CD14-positive monocyte (primary cell): Measurements from ENCODE around the gene GGTLC1. TPM values are rescaled to one million over a fixed set of nuclear protein-coding genes. Genes with fewer than 3 reads are reported as not detected.

Experiments used
- DNase-seq, 3 donors: peaks; one replicate each; pipeline ENCODE4 v3.0.0-alpha.2; 2011 to 2022
- H2AFZ ChIP-seq: 2 replicates; pipeline ENCODE4 v1.6.0; 2012; ENCODE audit warnings: mild to moderate bottlenecking, low read depth, low read length, inconsistent platforms; ENCODE audit not compliant: insufficient read depth, poor library complexity, severe bottlenecking
- H3K27ac ChIP-seq, 2 donors: 1 replicate in 1 of 2; 2 replicates in 1 of 2; pipeline ENCODE4 v1.5.1; 2012 to 2013; ENCODE audit warnings: low read length in 2 of 2, control low read depth in 1 of 2, inconsistent platforms in 1 of 2, low read depth in 1 of 2, mild to moderate bottlenecking in 1 of 2
- H3K27me3 ChIP-seq, 2 donors: one replicate each; pipeline versions ENCODE4 v1.6.0 to v1.6.1; 2011 to 2013; ENCODE audit warnings: low read length in 2 of 2; ENCODE audit not compliant: control insufficient read depth in 2 of 2, insufficient read depth in 2 of 2
- H3K36me3 ChIP-seq, 2 donors: replicated peaks in 1 of 2; 1 replicate in 1 of 2; 2 replicates in 1 of 2; pipeline versions ENCODE4 v1.5.1 to v1.6.1; 2012 to 2013; ENCODE audit warnings: low read length in 2 of 2, control low read depth in 1 of 2, inconsistent platforms in 1 of 2, mild to moderate bottlenecking in 1 of 2; ENCODE audit not compliant: insufficient read depth in 2 of 2, control insufficient read depth in 1 of 2
- H3K4me1 ChIP-seq, 2 donors: 1 replicate in 1 of 2; 2 replicates in 1 of 2; pipeline versions ENCODE4 v1.5.1 to v1.6.1; 2012 to 2013; ENCODE audit warnings: low read length in 2 of 2, control low read depth in 1 of 2, inconsistent platforms in 1 of 2, mild to moderate bottlenecking in 1 of 2, moderate library complexity in 1 of 2; ENCODE audit not compliant: insufficient read depth in 2 of 2, control insufficient read depth in 1 of 2
- H3K4me2 ChIP-seq: replicated peaks from 2 replicates; pipeline ENCODE3; 2012; ENCODE audit warnings: low read length, moderate library complexity, mild to moderate bottlenecking; ENCODE audit not compliant: poor library complexity, severe bottlenecking; ENCODE audit errors: extremely low read depth
- H3K4me3 ChIP-seq, 3 experiments: fragments of 200-600 bp in 1 of 3; sonication (generic) in 1 of 3; replicated peaks in 1 of 3; 1 replicate in 2 of 3; 2 replicates in 1 of 3; pipeline ENCODE4 v1.5.1; 2011 to 2013; ENCODE audit warnings: low read length in 3 of 3, mild to moderate bottlenecking in 3 of 3, control low read depth in 2 of 3, low read depth in 2 of 3, inconsistent platforms in 1 of 3, moderate library complexity in 1 of 3
- H3K79me2 ChIP-seq: 2 replicates; pipeline ENCODE4 v1.6.0; 2012; ENCODE audit warnings: mild to moderate bottlenecking, control low read depth, inconsistent platforms, low read length, moderate library complexity; ENCODE audit not compliant: insufficient read depth
- H3K9ac ChIP-seq: 2 replicates; pipeline ENCODE4 v1.6.0; 2017; ENCODE audit warnings: low read length, mild to moderate bottlenecking; ENCODE audit not compliant: insufficient read depth, poor library complexity, severe bottlenecking
- H3K9me3 ChIP-seq, 2 donors: replicated peaks in 1 of 2; 1 replicate in 1 of 2; 2 replicates in 1 of 2; pipeline versions ENCODE4 v1.5.1 to v1.6.1; 2012 to 2013; ENCODE audit warnings: low read length in 2 of 2, control low read depth in 1 of 2; ENCODE audit not compliant: control insufficient read depth in 1 of 2, insufficient read depth in 1 of 2
- H4K20me1 ChIP-seq: 2 replicates; pipeline ENCODE4 v1.6.0; 2012; ENCODE audit warnings: mild to moderate bottlenecking, low read length, control low read depth, moderate library complexity; ENCODE audit not compliant: insufficient read depth
- H3K27ac Mint-ChIP-seq, 7 donors: one replicate each; pipeline ENCODE4 v1.8.0; 2020; ENCODE audit warnings: mild to moderate bottlenecking in 7 of 7, mixed read lengths in 7 of 7, moderate library complexity in 6 of 7, inconsistent platforms in 2 of 7
- H3K27me3 Mint-ChIP-seq, 3 donors: one replicate each; pipeline ENCODE4 v1.8.0; 2021 to 2022; ENCODE audit warnings: low read depth in 3 of 3, mild to moderate bottlenecking in 3 of 3, mixed read lengths in 3 of 3, moderate library complexity in 3 of 3, inconsistent platforms in 1 of 3
- H3K36me3 Mint-ChIP-seq, 2 donors: one replicate each; pipeline ENCODE4 v1.8.0; 2020; ENCODE audit warnings: mixed read lengths in 2 of 2, inconsistent platforms in 1 of 2, mild to moderate bottlenecking in 1 of 2
- H3K4me1 Mint-ChIP-seq: one replicate; pipeline ENCODE4 v1.8.0; 2020; ENCODE audit warnings: mild to moderate bottlenecking, mixed read lengths
- H3K4me3 Mint-ChIP-seq, 2 donors: one replicate each; pipeline ENCODE4 v1.8.0; 2020; ENCODE audit warnings: mild to moderate bottlenecking in 2 of 2, mixed read lengths in 2 of 2, moderate library complexity in 1 of 2
- H3K9me3 Mint-ChIP-seq, 7 donors: one replicate each; pipeline ENCODE4 v1.8.0; 2020 to 2022; ENCODE audit warnings: mixed read lengths in 7 of 7, mild to moderate bottlenecking in 6 of 7, moderate library complexity in 6 of 7, inconsistent platforms in 2 of 7
- CTCF ChIP-seq: fragments of 200-600 bp; IDR thresholded peaks from one replicate; pipeline ENCODE4 v1.8.0; 2022; ENCODE audit warnings: antibody characterized with exemption, mild to moderate bottlenecking
- WGBS: methylation state at CpG from one replicate; pipeline ENCODE4 v1.1.5; 2013; ENCODE audit warnings: missing lambda C conversion rate; ENCODE audit not compliant: insufficient coverage; 5-methylcytosine and 5-hydroxymethylcytosine counted together
- intact Hi-C, 2 donors: fragments of 100-400 bp; cut with micrococcal nuclease; formaldehyde crosslinking; loops; one replicate each; pipeline versions ENCODE4 v1.15.0 to v1.15.1; 2023
- polyA plus RNA-seq, 3 donors: library from polyadenylated mRNA; depleted of rRNA in 1 of 3; unstranded in 2 of 3; stranded (reverse) in 1 of 3; fragments of 300-500 nt in 2 of 3; fragments of >200 nt in 1 of 3; fragmentation: Illumina TruSeq in 2 of 3; gene quantifications; 1 replicate in 2 of 3; 2 replicates in 1 of 3; pipeline ENCODE4 v1.2.3, GENCODE V29; 2012 to 2021

Gene GGTLC1
- polyA plus RNA-seq, 3 donors = not detected

GRCh38 chr20:24022621-24023180 lies 34.1 kb upstream of the GGTLC1 start:
- Mint-ChIP-seq H3K27ac (no peak overlapping the region), H3K4me3 (no peak overlapping the region), H3K9me3 (peaks cover 0 to 4% (median 2%) of the 10 kb centered on the region in 7 donors), H3K4me1 (peaks cover 10% of the 10 kb centered on the region), H3K27me3 (peaks cover 0 to 8% (median 3%) of the 10 kb centered on the region in 3 donors), H3K36me3 (no peaks in the 10 kb centered on the region)
- Histone ChIP-seq H3K4me1 (peaks cover 3 to 4% of the 10 kb centered on the region in 2 donors), H2AFZ (no peak overlapping the region), H3K79me2 (no peaks in the 10 kb centered on the region), H3K9me3 (no peaks in the 10 kb centered on the region), H3K4me2 (no peak overlapping the region), H3K4me3 (no peak overlapping the region), H3K27ac (no peak overlapping the region), H3K36me3 (no peaks in the 10 kb centered on the region), H3K9ac (no peak overlapping the region), H4K20me1 (no peaks in the 10 kb centered on the region), H3K27me3 (no peaks in the 10 kb centered on the region)
- WGBS = 94% methylated on average over 2 of the region's 4 CpGs
- DNase-seq = no peak
- intact Hi-C loops = no loop called here
- no peak for TF ChIP-seq CTCF

GRCh38 chr20:24018796-24019195 lies 30.2 kb upstream of the GGTLC1 start:
- H3K27ac Mint-ChIP-seq = no peak overlapping the region

More at GRCh38 chr20:24018796-24019195, 30.2 kb upstream of the GGTLC1 start:
- WGBS = 100% methylated on average over 1 of the region's 2 CpGs
- no peak overlapping the region for H3K4me3 ChIP-seq
- peaks cover 0 to 4% (median 0%) of the 10 kb centered on the region in 7 donors for H3K9me3 Mint-ChIP-seq
- no peaks in the 10 kb centered on the region for H3K9me3 ChIP-seq
- H3K79me2 ChIP-seq = no peaks in the 10 kb centered on the region
- H3K36me3 ChIP-seq = no peaks in the 10 kb centered on the region
- no peaks in the 10 kb centered on the region for H3K36me3 Mint-ChIP-seq
- no peaks in the 10 kb centered on the region for H4K20me1 ChIP-seq
- H3K4me3 Mint-ChIP-seq = no peak overlapping the region
- H3K27ac ChIP-seq = no peak overlapping the region
- H3K4me2 ChIP-seq = no peak overlapping the region
- intact Hi-C loops = no loop called here
- TF ChIP-seq CTCF = no peak
- H3K27me3 ChIP-seq = no peaks in the 10 kb centered on the region
- DNase-seq = no peak
- no peaks in the 10 kb centered on the region for H3K4me1 ChIP-seq
- no peaks in the 10 kb centered on the region for H3K4me1 Mint-ChIP-seq
- H3K27me3 Mint-ChIP-seq = peaks cover 6 to 10% (median 8%) of the 10 kb centered on the region in 3 donors
- H3K9ac ChIP-seq = no peak overlapping the region
- H2AFZ ChIP-seq = no peak overlapping the region
